ENCODE measurements around the gene KAZN.

- TF ChIP-seq CTCF (conservative IDR thresholded peaks at IDR 0.05 in 1 of 2, IDR thresholded peaks at IDR 0.05 in 1 of 2; ENCODE audit: low read depth in 1 of 2, low read length in 2 of 2) (peak; percentile 48 to 71), EZH2 (IDR thresholded peaks at IDR 0.05; ENCODE audit: low read length, missing control alignments) (no peak)
Observed at GRCh38 chr1:15153842-15154479, 555.5 kb downstream of the KAZN start.

Data from fibroblast of lung (primary cell).